ENCODE results near the gene RNF151.
"Not testable (repeated sequence)": the region's sequence is repeated elsewhere in the genome, so short reads cannot be mapped to it uniquely, and the experiment has no call there.

The RNF151 gene

GRCh38 chr16:1958715-1959268 lies 7.9 kb upstream of the RNF151 start:
- in situ Hi-C loops (cut with HindIII; ENCODE audit: low pct_unique_long_range_greater_than_20kb, low sequenced_read_pairs) = no loop called here
- no peak for DNase-seq (ENCODE audit: low read depth in 1 of 2, low spot score in 1 of 2)
- no peak for TF ChIP-seq JUND (IDR thresholded peaks at IDR 0.05; ENCODE audit: low read depth)

GRCh38 chr16:1959269-1960039 lies 7.2 kb upstream of the RNF151 start, which contains the start of gene NDUFB10:
Gene NDUFB10 (plus strand): TSS chr16:1959538. CDS start chr16:1959625, 87 bp downstream.
- in situ Hi-C loops (cut with HindIII; ENCODE audit: low pct_unique_long_range_greater_than_20kb, low sequenced_read_pairs) = no loop called here
- TF ChIP-seq JUND (IDR thresholded peaks at IDR 0.05; ENCODE audit: low read depth) = no peak

GRCh38 chr16:1960665-1961630 lies 5.7 kb upstream of the RNF151 start:
- TF ChIP-seq JUND (IDR thresholded peaks at IDR 0.05; ENCODE audit: low read depth) = no peak
- DNase-seq (ENCODE audit: low read depth in 1 of 2, low spot score in 1 of 2) = peak in 1 of 2 experiments; percentile 77
- in situ Hi-C loops (cut with HindIII; ENCODE audit: low pct_unique_long_range_greater_than_20kb, low sequenced_read_pairs) = no loop called here

More at GRCh38 chr16:1959269-1960039, 7.2 kb upstream of the RNF151 start, which contains the start of gene NDUFB10:
- peak; percentile 74 to 94 for DNase-seq (ENCODE audit: low read depth in 1 of 2, low spot score in 1 of 2)

GRCh38 chr16:1961651-1962067 lies 5.0 kb upstream of the RNF151 start:
- DNase-seq (ENCODE audit: low read depth in 1 of 2, low spot score in 1 of 2) = no peak
- in situ Hi-C loops (cut with HindIII; ENCODE audit: low pct_unique_long_range_greater_than_20kb, low sequenced_read_pairs) = no loop called here
- TF ChIP-seq JUND (IDR thresholded peaks at IDR 0.05; ENCODE audit: low read depth) = no peak

GRCh38 chr16:1962161-1963153 lies 4.2 kb upstream of the RNF151 start:
- in situ Hi-C loops (cut with HindIII; ENCODE audit: low pct_unique_long_range_greater_than_20kb, low sequenced_read_pairs); DNase-seq (ENCODE audit: low read depth in 1 of 2, low spot score in 1 of 2): not testable (repeated sequence)

- no peak for TF ChIP-seq JUND (IDR thresholded peaks at IDR 0.05; ENCODE audit: low read depth)
- peak in 1 of 2 experiments; percentile 32 for DNase-seq (ENCODE audit: low read depth in 1 of 2, low spot score in 1 of 2)
These were observed 2.7 kb upstream of the RNF151 start for GRCh38 chr16:1963806-1964505.

GRCh38 chr16:1964506-1965395 lies 1.9 kb upstream of the RNF151 start, which contains the start of gene RPS2:
Gene RPS2 (minus strand): TSS chr16:1964826. CDS start chr16:1964625, 201 bp downstream.
- in situ Hi-C loops (cut with HindIII; ENCODE audit: low pct_unique_long_range_greater_than_20kb, low sequenced_read_pairs) = no loop called here
- peak; percentile 99 for DNase-seq (ENCODE audit: low read depth in 1 of 2, low spot score in 1 of 2)
- no peak for TF ChIP-seq JUND (IDR thresholded peaks at IDR 0.05; ENCODE audit: low read depth)

More at GRCh38 chr16:1963806-1964505, 2.7 kb upstream of the RNF151 start:
- in situ Hi-C loops (cut with HindIII; ENCODE audit: low pct_unique_long_range_greater_than_20kb, low sequenced_read_pairs) = no loop called here

GRCh38 chr16:1965396-1966001 lies 1.2 kb upstream of the RNF151 start:
- DNase-seq (ENCODE audit: low read depth in 1 of 2, low spot score in 1 of 2) = no peak
- in situ Hi-C loops (cut with HindIII; ENCODE audit: low pct_unique_long_range_greater_than_20kb, low sequenced_read_pairs) = no loop called here
- no peak for TF ChIP-seq JUND (IDR thresholded peaks at IDR 0.05; ENCODE audit: low read depth)

GRCh38 chr16:1968146-1968953 lies 1.7 kb downstream of the RNF151 start:
- in situ Hi-C loops (cut with HindIII; ENCODE audit: low pct_unique_long_range_greater_than_20kb, low sequenced_read_pairs) = no loop called here
- TF ChIP-seq JUND (IDR thresholded peaks at IDR 0.05; ENCODE audit: low read depth) = no peak
- DNase-seq (ENCODE audit: low read depth in 1 of 2, low spot score in 1 of 2) = no peak
